GM10266 (cell line): Measurements from ENCODE around the gene MITD1.

ENCODE experiments used
- DNase-seq: peaks from one replicate; pipeline ENCODE4 v3.0.0; 2012; ENCODE audit errors: extremely low spot score
- CTCF ChIP-seq: IDR thresholded peaks from 2 replicates; pipeline ENCODE4 v1.5.1; 2012; ENCODE audit warnings: mild to moderate bottlenecking, low read depth; ENCODE audit not compliant: control insufficient read depth, insufficient read depth; ENCODE audit errors: missing control alignments

MITD1 gene

GRCh38 chr2:99180755-99181623 is at the start of gene MITD1, which contains the start of gene MRPL30:
Gene MITD1, minus strand, starts transcription at chr2:99181058. Its CDS starts 77 bp downstream, at chr2:99180981.
Gene MRPL30, plus strand, starts transcription at chr2:99181184. Its CDS starts 5,020 bp downstream, at chr2:99186204.
- peak; percentile 79 for DNase-seq
- no peak for TF ChIP-seq CTCF

DNA sequence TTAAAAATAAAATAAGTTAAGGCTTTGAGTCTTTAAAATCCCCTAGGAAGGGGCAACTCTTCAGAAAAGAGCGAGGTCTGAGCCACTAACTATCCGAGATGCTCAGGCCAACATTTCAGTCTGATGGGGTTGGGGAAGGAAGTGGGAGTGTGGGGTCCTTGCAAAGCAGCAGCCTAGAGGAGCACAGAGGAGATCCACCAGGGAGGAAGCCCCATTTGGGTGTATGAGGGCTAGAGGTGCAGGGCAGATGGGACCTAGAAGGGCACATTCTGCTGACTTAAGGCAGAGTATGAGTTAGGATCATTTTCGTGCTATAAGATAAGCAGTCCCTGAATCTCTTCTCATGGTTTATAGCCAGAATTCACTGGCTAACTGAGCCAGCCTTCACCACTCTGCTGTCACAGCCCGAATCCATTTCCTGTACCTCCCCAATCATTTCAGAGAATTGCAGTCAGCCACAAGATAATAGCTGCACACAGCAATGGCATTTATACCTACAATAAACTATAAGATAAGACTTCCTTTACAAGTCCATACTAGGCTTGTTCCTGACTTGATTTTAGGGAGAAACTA is 37.2 kb upstream of the MITD1 start:
- DNase-seq: no peak
- TF ChIP-seq CTCF: no peak

DNA sequence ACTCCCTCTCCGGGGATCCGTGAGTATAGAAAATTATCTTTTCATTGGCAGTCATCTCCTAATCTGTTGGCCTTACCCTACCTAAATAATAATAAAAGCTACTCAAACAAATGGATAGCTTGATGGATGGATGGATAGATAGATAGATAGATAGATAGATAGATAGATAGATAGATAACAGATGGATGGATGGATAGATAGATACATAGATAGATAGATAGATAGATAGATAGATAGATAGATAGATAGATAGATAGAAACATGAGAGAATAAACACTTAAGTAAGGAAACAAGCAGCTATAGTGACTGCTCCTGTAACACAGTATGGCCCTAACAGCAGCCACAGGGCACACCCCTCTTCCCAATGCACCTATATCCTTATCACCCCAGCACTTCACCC is 35.2 kb upstream of the MITD1 start:
- no peak for DNase-seq
- TF ChIP-seq CTCF: no peak

DNA sequence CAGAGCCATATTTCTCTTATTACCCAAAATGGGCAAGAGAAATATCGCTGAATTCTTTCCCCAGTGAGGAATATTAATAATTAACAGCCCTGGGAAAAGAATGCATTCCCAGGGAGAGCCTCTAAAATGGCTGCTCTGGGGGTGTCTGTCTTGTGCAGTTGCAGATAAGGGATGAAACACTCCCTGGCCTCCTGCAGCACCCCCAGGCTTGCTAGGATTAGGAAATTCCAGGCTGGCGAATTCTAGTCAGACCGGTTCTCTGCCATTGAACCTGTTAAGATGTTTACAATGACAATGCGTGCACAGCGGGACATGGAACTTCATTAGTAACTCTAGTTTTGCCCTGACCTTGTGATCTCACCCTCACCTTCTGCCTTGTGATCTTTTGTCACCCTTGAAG is 24.6 kb upstream of the MITD1 start:
- no peak for TF ChIP-seq CTCF
- no peak for DNase-seq

GRCh38 chr2:99201959-99202678 is 21.3 kb upstream of the MITD1 start:
- no peak for TF ChIP-seq CTCF
- no peak for DNase-seq

DNA sequence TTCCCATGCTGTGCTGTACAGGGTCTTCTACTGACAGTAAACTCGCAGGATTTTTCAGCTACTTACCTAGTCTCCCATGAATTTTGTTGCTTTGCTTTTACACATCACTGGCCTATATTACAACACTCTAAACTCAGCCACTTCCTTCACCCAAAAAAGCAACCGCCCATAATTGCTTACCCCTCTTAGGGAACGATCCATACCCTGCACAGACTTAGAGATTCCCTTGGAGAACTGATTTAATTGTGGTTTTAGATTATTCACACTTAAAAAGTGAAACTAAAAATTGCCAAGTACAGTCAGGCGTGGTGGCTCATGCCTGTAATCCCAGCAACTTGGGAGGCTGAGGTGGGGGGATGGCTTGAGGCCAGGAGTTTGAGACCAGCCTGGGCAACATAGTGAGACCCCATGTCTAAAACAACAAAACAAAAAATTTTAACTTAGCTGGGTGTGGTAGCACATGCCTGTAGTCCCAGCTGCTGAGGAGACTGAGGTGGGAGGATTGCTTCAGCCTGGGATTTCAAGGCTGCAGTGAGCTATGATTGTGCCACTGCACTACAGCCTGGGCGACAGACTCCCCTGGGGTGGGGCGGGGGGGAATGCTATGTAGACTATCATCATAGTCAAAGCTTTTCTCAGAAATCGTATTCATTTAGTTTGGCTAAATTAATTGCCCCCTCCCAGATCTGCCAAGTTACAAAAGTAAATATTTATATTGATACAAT is 19.4 kb upstream of the MITD1 start:
- no peak for DNase-seq
- no peak for TF ChIP-seq CTCF
